Measurements from ENCODE around the gene CAMKK1.

Gene CAMKK1

GRCh38 chr17:3903051-3903825, 10.4 kb upstream of the CAMKK1 start:
- H3K4me3 ChIP-seq (ENCODE audit: low read depth, low read length): no peak overlapping the region

GRCh38 chr17:3900646-3901045, 7.8 kb upstream of the CAMKK1 start:
- DNase-seq (ENCODE audit: low read depth): no peak
- no peak overlapping the region for H3K4me3 ChIP-seq (ENCODE audit: low read depth, low read length)

More at GRCh38 chr17:3903051-3903825, 10.4 kb upstream of the CAMKK1 start:
- DNase-seq (ENCODE audit: low read depth): no peak

DNA sequence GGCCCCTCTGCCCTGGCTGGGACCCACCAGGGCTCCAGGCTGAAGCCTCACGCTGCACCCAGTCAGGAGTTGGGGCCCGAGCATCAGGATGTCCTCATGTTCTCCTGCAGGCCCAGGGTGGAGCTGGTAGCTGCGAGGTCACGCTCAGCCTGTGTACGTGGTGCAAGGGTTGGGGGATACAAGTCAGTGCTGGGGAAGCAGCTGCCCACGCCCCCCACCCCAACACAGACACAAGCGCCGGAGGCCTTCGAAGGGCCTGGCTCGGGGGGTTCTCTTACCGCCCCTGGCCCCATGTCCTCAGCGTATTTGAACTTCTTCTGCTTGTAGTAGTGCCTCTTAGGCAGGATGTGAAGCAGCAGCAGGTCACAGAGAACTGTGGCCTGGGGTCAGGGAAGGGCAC, 4.9 kb upstream of the CAMKK1 start:
- DNase-seq (ENCODE audit: low read depth): no peak
- H3K4me3 ChIP-seq (ENCODE audit: low read depth, low read length): no peak overlapping the region

GRCh38 chr17:3896968-3897235, 4.0 kb upstream of the CAMKK1 start:
- DNase-seq (ENCODE audit: low read depth): no peak
- H3K4me3 ChIP-seq (ENCODE audit: low read depth, low read length): no peak overlapping the region

DNA sequence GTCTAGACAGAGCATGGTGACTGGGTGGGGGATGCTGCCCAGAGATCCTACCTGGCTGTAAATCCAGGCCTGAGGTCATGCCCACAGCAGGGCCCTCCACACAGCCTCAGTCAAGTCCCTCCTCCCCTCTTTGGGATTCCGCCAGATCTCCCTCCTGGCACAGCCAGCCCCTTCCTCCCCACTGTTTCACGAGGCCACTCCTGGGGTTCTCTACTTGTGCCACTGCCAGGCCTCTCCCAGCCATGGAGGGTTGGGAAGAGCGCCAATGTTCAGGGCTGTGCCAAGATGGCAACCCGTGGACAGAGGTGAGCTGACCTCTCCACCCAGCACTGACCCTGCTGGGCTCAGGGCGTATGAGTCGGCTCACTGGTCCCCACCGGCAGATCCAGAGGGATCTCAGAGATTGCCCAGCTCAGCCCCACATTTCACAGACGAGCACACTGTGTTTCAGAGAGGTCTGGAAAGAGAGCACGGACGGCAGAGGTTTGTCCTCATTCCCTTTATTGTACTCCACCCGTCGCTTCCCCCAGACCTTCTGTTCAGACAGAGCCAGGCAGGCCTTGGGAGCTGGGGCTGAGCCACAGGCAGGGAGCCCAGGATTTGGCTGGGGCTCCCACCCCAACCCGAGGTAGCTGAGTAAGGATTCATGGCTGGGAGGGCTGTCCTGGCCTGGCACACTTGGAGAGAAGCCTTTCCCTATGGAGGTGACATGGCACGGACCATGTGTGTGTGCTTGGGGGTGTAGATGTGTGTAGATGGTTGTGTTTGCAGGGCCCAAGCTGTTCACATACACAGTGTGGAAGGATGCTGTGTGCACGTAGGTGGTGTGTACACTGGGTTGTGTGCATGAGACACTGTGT, 3.5 kb upstream of the CAMKK1 start:
- no peak for DNase-seq (ENCODE audit: low read depth)
- no peak overlapping the region for H3K4me3 ChIP-seq (ENCODE audit: low read depth, low read length)

- H3K4me3 ChIP-seq (ENCODE audit: low read depth, low read length): no peak overlapping the region
- DNase-seq (ENCODE audit: low read depth): no peak
Measured at GRCh38 chr17:3895354-3895753, 2.5 kb upstream of the CAMKK1 start.

DNA sequence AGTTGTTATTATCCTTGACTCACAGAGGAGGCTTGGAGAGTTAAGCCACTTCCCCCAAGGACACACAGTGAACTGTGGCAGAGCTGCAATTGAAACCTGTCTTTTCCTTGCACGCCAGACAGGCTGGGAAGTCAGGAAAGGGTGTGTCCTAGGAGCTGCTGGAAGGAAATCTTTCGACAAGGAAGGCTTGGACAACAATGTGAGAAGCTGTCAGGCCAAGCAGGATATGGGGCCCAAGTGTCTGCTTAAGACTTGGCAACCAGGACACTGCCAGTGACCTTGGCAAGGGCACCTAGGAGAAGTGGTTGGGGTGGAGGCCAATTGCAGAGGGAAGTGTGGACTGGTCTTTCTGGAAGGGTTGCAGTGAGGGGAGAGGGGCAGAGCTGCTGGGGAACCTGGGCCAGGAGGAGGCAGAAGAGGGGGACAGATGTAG, 2.1 kb upstream of the CAMKK1 start:
- DNase-seq (ENCODE audit: low read depth): no peak
- H3K4me3 ChIP-seq (ENCODE audit: low read depth, low read length): no peak overlapping the region

GRCh38 chr17:3894188-3894587, 1.3 kb upstream of the CAMKK1 start:
- no peak for DNase-seq (ENCODE audit: low read depth)
- H3K4me3 ChIP-seq (ENCODE audit: low read depth, low read length): no peak overlapping the region

DNA sequence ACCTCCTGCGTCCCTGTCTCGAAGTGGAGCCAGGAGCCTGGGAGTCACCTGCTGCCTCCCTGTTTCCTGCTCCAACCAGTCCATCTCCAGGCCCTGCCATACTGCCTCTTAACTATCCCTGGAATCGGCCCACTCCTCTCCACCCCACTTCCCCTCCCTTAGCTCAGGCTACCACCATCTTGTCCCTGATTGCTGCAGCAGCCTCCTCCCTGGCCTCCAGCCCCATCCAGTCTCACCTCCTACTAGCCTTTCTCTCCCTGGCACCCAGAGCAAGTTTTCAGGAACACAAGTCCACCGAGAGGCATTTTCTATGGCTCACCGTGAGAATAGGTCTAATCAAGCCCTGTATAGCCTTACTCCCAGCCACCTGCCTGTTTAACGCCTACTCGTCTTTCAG, 865 bp upstream of the CAMKK1 start:
- no peak for DNase-seq (ENCODE audit: low read depth)
- H3K4me3 ChIP-seq (ENCODE audit: low read depth, low read length): peak overlapping the region; percentile 57

GRCh38 chr17:3892095-3892998, 506 bp downstream of the CAMKK1 start:
- no peak for DNase-seq (ENCODE audit: low read depth)
- peak overlapping the region; percentile 82 for H3K4me3 ChIP-seq (ENCODE audit: low read depth, low read length)

- peak overlapping the region; percentile 82 for H3K4me3 ChIP-seq (ENCODE audit: low read depth, low read length)
- no peak for DNase-seq (ENCODE audit: low read depth)
Measured at GRCh38 chr17:3891626-3892094, 1.2 kb downstream of the CAMKK1 start.

DNA sequence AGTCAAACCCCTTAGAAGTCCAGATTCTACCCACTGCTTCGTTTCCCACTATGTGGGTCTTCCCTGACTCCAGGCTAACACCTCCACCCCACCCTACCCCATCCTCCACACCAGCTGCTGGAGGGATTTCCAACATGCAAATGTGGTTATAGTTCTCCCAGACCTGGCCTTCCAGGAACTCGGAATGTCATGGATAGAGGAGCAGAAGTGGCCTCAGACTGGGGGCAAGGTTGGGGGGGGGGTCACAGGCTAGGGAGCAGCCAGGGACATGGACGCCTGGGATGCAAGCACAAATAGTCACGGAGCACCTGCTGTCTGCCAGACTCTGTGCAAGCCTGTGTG, 2.0 kb downstream of the CAMKK1 start:
- DNase-seq (ENCODE audit: low read depth): no peak
- no peak overlapping the region for H3K4me3 ChIP-seq (ENCODE audit: low read depth, low read length)

- DNase-seq (ENCODE audit: low read depth): peak; percentile 96
- no peak overlapping the region for H3K4me3 ChIP-seq (ENCODE audit: low read depth, low read length)
Measured at GRCh38 chr17:3890082-3890877, 2.6 kb downstream of the CAMKK1 start.

GRCh38 chr17:3889325-3890012, 3.4 kb downstream of the CAMKK1 start:
- no peak for DNase-seq (ENCODE audit: low read depth)
- H3K4me3 ChIP-seq (ENCODE audit: low read depth, low read length): no peak overlapping the region

DNA sequence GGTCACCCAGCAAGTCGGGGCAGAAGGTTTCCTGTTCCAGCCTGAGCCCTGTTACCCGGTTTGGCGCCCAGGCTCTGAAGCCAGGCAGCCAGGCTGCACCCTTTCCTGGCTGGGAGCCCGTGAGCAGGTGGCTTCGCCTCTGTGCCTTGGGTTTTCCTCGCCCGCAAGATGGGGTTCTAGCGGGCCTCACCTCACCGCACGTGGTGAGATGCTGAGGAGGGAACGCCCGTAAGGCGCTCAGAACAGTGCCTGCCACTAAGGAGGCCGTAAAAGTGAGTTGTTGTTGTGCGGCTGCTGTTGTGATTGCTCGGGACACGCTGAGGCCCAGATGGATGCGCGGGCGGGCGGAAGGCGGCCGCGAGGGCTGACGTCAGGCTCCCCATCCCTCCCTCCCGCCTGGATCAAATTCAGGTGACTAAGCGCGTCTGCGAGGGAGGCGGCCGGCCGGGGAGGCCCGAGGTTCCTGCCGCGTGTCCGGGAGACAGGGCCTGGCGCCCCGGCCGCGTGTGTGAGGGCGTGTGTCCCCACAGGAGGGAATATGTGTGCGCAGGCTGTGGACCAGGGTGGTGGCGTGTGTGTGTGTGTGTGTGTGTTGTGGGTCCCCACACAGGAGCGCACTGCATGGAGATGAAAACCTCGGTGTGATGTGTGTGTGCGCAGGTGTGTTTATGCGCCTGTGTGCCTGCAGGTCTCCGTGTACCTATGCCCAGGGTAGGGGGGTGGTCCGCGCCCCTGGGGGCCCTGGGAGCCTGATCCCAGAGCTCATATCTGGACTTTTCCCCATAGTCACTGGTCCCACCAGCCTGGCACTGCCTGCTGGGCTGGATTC, 4.3 kb downstream of the CAMKK1 start:
- H3K4me3 ChIP-seq (ENCODE audit: low read depth, low read length): no peak overlapping the region
- peak; percentile 93 for DNase-seq (ENCODE audit: low read depth)

DNA sequence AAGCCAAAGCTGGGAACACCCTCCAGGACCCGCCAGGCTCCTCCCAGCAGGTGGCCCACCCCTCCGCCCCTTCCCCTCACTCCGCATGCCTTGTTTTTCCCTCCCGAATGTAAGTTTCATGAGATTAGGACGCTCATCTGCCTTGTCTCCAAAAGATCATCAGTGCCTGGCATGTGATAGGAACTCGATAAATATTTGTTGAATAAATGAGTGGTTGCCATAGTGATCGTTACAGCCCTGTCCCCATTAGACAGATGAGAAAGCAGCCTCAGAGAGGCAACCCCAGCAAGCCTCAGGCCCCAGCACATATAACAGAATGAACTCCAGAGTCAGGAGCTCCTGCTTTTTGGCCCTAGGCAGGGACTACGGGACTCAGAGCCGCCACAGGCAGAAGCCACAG, 5.0 kb downstream of the CAMKK1 start:
- no peak overlapping the region for H3K4me3 ChIP-seq (ENCODE audit: low read depth, low read length)
- no peak for DNase-seq (ENCODE audit: low read depth)

- no peak overlapping the region for H3K4me3 ChIP-seq (ENCODE audit: low read depth, low read length)
- no peak for DNase-seq (ENCODE audit: low read depth)
Measured at GRCh38 chr17:3887394-3887793, 5.5 kb downstream of the CAMKK1 start.

DNA sequence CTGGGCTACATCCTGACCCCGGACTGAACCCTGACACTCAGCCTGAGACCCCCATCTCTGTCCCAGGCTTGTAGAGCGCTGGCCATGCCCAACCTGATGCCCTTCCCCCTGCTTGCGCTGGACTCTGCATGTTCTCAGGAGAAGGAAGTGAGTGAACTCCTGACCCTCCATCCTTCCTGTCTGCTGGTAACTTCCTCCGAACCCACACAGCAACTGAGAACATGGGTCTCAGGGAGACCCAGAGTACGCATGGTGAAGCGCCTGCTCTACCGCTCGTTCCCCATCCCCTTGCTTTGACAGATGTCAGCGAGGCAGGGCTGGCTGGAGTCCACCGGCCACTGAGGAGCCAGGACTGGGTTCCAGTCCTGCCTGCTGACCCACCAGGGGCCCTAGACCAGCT, 6.1 kb downstream of the CAMKK1 start:
- DNase-seq (ENCODE audit: low read depth): no peak
- H3K4me3 ChIP-seq (ENCODE audit: low read depth, low read length): no peak overlapping the region
